ENCODE results near the gene CHD6.

The CHD6 gene

GRCh38 chr20:41411391-41411847, 206.8 kb downstream of the CHD6 start:
- Mint-ChIP-seq H3K9me3 (no peaks in the 10 kb centered on the region), H3K36me3 (ENCODE audit: low read depth) (peaks cover 76% of the 10 kb centered on the region), H3K4me3 (no peak overlapping the region), H3K27ac (peak overlapping the region in 1 of 3 experiments; percentile 37), H3K4me1 (peaks cover 45% of the 10 kb centered on the region), H3K27me3 (ENCODE audit: low read depth) (no peaks in the 10 kb centered on the region)
- TF ChIP-seq CTCF (IDR thresholded peaks at IDR 0.05; ENCODE audit: unreplicated experiment in 3 of 3) = peak; percentile 25 to 54 (median 43)

DNA sequence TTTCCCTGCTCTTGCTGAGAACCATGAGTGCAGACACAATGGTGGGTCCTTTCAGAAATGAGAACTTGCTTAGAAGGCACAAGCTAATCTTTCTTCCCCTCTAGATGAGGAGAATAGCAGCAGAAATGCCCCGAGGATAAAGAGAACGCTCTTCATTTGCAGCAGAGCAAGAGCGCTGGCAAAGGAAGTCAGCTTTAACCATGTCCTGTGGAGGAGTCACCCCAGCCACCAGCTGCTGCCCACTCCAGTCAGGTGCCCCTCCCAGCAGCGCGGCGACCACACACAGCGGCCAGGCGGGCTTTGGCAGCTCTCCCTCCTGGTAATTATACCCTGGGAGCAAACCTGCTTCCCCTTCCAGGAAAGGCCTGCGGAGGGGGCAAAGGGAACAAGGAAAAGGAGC, 209.2 kb downstream of the CHD6 start:
- no peak for TF ChIP-seq CTCF (IDR thresholded peaks at IDR 0.05; ENCODE audit: unreplicated experiment in 3 of 3)
- peaks cover 76% of the 10 kb centered on the region for H3K36me3 Mint-ChIP-seq (ENCODE audit: low read depth)
- H3K27me3 Mint-ChIP-seq (ENCODE audit: low read depth) = no peaks in the 10 kb centered on the region
- H3K4me1 Mint-ChIP-seq = peaks cover 45% of the 10 kb centered on the region
- H3K9me3 Mint-ChIP-seq = no peaks in the 10 kb centered on the region
- no peak overlapping the region for H3K4me3 Mint-ChIP-seq
- H3K27ac Mint-ChIP-seq = no peak overlapping the region

GRCh38 chr20:41408156-41408794, 209.9 kb downstream of the CHD6 start:
- Mint-ChIP-seq H3K4me1 (peaks cover 45% of the 10 kb centered on the region), H3K4me3 (no peak overlapping the region), H3K27ac (peak overlapping the region in 1 of 3 experiments; percentile 43), H3K9me3 (no peaks in the 10 kb centered on the region), H3K27me3 (ENCODE audit: low read depth) (no peaks in the 10 kb centered on the region), H3K36me3 (ENCODE audit: low read depth) (peaks cover 73% of the 10 kb centered on the region)
- no peak for TF ChIP-seq CTCF (IDR thresholded peaks at IDR 0.05; ENCODE audit: unreplicated experiment in 3 of 3)

GRCh38 chr20:41407607-41408006, 210.6 kb downstream of the CHD6 start:
- no peaks in the 10 kb centered on the region for H3K27me3 Mint-ChIP-seq (ENCODE audit: low read depth)
- TF ChIP-seq CTCF (IDR thresholded peaks at IDR 0.05; ENCODE audit: unreplicated experiment in 3 of 3) = no peak
- peaks cover 44% of the 10 kb centered on the region for H3K4me1 Mint-ChIP-seq
- peaks cover 71% of the 10 kb centered on the region for H3K36me3 Mint-ChIP-seq (ENCODE audit: low read depth)
- H3K27ac Mint-ChIP-seq = no peak overlapping the region
- no peak overlapping the region for H3K4me3 Mint-ChIP-seq
- no peaks in the 10 kb centered on the region for H3K9me3 Mint-ChIP-seq

- Mint-ChIP-seq H3K9me3 (no peaks in the 10 kb centered on the region), H3K4me3 (no peak overlapping the region), H3K4me1 (peaks cover 38% of the 10 kb centered on the region), H3K36me3 (ENCODE audit: low read depth) (peaks cover 70% of the 10 kb centered on the region), H3K27ac (peak overlapping the region in 1 of 3 experiments; percentile 10), H3K27me3 (ENCODE audit: low read depth) (no peaks in the 10 kb centered on the region)
- no peak for TF ChIP-seq CTCF (IDR thresholded peaks at IDR 0.05; ENCODE audit: unreplicated experiment in 3 of 3)
Measured at GRCh38 chr20:41406896-41407444, 211.2 kb downstream of the CHD6 start.

DNA sequence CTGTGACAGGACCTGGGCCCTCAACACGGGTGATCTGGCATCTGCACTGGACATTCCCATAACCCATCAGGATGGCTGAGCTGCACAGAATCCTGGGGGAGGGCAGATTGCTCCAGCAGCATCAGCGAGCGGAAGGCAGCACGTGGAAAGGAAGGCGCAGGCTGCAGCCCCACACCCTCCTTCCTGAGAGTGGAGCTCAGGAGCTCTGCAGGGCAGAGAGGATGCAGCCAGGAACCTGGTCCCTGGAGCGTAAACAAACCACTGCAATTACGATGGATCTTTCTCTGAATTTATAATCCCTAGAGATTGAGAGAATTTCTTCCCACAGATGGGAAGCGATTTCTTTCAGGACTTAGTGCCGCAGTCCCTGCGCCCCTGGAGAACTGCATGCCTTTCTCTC, 211.8 kb downstream of the CHD6 start:
- peak overlapping the region in 1 of 3 experiments; percentile 10 for H3K27ac Mint-ChIP-seq
- H3K27me3 Mint-ChIP-seq (ENCODE audit: low read depth) = no peaks in the 10 kb centered on the region

More for the DNA sequence above, 211.8 kb downstream of the CHD6 start:
- Mint-ChIP-seq H3K9me3 (no peaks in the 10 kb centered on the region), H3K4me1 (peaks cover 33% of the 10 kb centered on the region), H3K4me3 (no peak overlapping the region), H3K36me3 (ENCODE audit: low read depth) (peaks cover 67% of the 10 kb centered on the region)
- no peak for TF ChIP-seq CTCF (IDR thresholded peaks at IDR 0.05; ENCODE audit: unreplicated experiment in 3 of 3)

Measured in nephron (organoid).